NCI-H446 treated with DMSO at 0.1 percent for 48 hours (cell line): ENCODE results near the gene TSPAN9.

ENCODE experiments used
- DNase-seq: peaks from one replicate; lab custom pipeline; 2025; lab: John Stamatoyannopoulos, UW

Gene TSPAN9

GRCh38 chr12:3078086-3078820, 1.1 kb downstream of the TSPAN9 start:
- no peak for DNase-seq

DNA sequence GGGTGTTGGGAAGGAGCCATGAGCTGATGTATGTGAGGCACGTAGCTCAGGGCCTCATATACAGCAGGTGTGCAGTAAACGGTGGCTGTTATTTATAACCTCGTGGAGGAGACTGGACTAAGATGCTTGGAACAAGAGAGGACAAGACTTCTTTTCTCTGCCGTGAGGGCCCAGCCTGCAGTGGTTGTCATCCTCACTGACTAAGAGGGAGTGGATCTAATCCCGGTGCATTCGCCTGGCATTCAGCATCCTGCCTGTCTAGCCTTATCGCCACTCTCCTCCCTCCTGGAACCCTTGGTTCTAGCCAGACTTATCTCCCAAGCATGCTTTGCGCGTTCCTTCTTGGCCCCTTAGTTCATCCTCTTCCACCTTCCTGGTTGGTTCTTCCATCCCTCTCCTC, 3.9 kb downstream of the TSPAN9 start:
- DNase-seq = no peak

GRCh38 chr12:3081886-3082285, 4.7 kb downstream of the TSPAN9 start:
- no peak for DNase-seq

- DNase-seq = no peak
These were observed 6.2 kb downstream of the TSPAN9 start for GRCh38 chr12:3083241-3083920.

- no peak for DNase-seq
These were observed 6.8 kb downstream of the TSPAN9 start for GRCh38 chr12:3083921-3084347.

DNA sequence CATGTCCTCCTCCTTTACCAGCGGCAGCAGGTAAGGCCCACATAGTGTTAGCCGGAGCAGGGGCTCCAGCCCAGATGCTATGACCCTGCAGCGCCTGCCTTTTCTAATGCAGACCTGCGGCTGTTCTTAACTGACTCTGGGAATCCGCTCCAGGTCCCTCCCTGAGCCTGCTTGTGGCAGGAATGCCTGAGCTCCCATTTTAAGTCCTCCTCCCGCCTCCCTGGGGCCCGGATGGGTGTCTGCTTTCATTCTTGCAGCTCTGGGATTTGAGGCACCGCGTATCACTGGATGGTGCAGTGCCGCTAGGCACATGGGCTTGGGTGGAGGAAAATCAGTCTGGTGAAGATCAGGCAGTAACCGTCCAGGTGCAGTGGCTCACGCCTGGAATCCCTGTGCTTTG, 7.6 kb downstream of the TSPAN9 start:
- DNase-seq = no peak

- DNase-seq = no peak
These were observed 8.4 kb downstream of the TSPAN9 start for GRCh38 chr12:3085341-3086139.

DNA sequence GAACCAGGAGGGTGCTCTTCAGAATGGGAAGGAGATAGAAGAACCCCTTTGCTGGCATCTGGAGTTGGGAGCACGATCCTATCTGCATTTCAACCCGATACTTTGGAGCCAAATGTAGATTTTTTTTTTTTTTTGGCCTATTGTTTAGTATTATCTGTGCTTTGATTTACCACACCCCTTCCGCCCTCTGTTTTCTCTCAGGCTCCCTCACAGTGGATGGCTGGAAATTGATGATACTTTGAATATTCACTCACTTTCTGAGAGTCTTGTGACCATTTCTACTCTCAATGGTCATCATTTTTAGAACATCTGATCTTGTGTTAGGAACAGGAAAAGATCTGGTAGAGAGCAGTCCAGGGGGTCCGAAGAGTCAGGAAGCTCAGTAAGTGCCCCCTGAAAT, 9.0 kb downstream of the TSPAN9 start:
- DNase-seq = no peak

GRCh38 chr12:3086729-3087323, 9.6 kb downstream of the TSPAN9 start:
- DNase-seq = no peak

DNA sequence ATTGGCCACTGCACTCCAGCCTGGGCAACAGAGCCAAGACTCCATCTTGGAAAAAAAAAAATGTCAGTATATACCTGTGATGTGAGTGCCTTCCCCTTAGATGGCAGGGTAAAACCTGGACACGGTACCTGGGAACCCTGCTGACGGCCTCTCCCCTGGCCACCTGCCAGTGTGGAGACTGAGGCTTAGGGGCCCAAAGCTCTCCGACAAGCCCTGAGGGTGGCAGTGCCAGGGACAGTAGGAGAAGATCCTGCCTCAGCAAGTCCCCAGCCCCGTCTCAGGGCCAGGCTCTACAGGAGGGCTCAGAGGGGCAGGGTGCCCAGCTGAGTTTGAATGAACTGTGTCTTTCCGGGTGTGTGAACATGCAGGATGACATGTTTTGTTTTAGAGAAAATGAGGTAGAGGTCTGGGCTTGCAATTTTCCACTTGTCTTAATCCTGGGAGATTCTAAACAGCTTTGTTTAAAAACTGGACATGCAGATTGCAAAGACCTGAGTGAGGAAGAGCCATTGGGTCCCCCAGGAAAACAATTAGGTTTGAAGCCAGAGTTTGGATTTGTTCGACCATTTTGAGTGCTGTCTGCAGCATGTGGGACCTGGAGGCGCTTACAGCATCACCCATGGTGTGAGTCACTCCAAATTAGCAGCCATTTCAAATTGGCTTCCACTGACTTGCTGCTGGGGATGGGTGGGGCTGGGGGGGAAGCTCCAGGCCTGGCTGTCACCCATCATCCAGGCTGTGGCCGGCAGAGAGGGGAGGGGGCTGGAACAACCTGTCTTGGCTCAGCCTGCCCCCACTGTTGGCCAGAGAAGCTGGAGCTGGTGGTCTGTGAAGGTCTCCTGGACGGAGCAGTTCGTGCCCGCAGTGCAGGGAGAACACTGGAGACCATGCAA, 10.8 kb downstream of the TSPAN9 start:
- peak; percentile 25 for DNase-seq

- DNase-seq = no peak
These were observed 12.4 kb downstream of the TSPAN9 start for GRCh38 chr12:3089588-3089987.

- no peak for DNase-seq
These were observed 13.3 kb downstream of the TSPAN9 start for GRCh38 chr12:3090240-3091037.

DNA sequence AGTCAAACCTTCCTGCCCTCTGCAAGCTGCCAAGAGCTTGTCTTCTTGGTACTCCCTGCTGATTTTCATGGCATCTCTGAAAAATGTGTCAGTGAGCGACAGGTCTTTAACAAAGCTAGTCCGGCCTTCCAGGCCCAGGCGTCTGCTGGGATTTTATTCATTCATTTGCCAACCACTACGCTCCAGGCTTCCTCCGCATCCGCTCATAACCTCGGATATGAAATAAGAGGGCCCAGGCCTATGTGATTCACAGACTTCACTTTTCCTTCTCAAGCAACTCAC, 13.8 kb downstream of the TSPAN9 start:
- DNase-seq = no peak

DNA sequence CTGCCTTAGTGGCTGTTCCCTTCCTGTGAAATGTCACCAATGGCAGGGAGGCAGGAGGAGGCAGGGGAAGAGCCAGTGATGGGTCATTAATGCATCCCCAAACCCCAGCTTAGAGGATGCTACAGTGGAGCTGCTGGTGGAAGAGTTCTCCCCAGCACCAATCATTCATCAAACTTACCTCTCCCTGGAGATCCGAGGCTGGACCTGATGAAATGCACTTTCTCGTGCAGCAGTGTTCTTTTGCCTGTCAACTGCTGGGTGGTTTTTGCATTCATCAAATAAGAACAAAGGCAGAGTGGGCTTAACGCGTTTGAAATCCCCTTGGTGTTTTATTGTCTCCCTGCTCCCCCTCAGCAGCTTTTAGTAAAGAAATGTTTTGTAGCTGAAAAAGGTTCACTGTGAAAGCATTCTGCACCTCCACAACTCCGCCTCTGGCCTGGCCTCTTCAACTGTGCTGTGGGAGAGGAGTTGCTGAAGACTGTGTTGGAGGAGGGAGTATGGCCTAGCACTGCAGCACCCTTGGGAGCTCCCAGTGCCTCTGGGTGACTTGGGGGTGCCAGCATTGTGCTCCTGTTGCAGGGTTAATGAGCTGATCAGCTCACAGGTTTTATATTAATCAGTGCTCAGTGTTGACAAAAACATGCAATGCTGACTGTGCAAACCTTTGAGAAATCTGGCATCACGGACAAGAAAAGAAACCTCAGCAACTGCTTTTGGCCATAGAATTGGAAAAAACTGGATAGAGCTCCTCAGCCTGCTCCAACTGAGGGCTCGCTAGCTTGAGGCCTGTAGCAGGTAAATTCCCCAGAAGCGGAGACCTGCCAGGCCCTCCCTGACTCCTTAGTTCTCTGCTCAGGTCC, 14.4 kb downstream of the TSPAN9 start:
- no peak for DNase-seq

- no peak for DNase-seq
These were observed 15.6 kb downstream of the TSPAN9 start for GRCh38 chr12:3092764-3093163.

DNA sequence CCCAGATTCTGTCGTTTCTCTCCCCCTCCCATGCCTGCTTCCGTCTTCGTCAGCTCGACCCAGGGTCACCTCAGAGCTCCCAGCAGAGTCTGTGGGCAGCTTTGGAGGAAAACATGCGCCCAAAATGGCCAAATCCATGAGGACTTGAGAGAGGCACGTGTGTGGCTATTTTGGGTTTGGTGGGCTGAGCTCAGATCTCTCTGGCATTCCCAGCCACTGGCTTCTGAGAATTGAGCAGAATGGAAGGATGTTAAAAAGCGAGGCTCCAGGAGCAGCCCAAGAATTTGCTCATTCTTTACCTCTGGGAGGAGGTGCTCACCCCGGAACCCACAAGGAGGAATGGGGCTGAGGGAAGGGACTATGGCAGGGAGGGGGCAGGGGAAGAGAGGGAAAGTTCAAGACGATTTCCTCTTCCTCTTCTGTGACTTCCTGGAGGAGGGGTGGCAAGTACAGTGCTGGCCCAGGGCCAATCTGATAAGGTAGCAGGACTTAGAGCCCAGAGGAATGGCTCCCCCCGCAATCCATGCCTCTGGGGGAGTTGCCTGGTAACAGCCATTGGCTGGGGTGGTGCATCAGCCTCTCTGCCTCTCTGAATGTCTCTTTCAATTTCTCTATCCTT, 20.1 kb downstream of the TSPAN9 start:
- DNase-seq = no peak

- no peak for DNase-seq
These were observed 20.7 kb downstream of the TSPAN9 start for GRCh38 chr12:3097836-3098235.

- no peak for DNase-seq
These were observed 21.3 kb downstream of the TSPAN9 start for GRCh38 chr12:3098436-3098835.

DNA sequence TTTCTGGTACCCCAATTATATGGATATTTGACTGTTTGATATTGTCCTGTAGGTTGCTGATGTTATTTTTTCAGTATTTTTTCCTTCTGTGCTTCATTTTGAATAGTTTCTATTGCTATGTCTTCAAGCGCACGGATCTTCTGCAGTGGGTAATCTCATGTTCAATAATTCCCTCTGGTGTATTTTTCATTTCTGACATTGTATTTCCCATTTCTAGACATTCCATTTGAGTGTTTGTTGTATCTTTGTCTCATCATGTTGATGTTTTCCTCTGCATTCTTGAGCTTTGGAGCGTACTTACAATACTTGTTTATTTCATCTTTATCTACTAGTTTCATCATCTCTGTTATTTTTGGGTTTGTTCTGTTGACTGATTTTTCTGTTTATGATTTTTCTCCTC, 22.0 kb downstream of the TSPAN9 start:
- DNase-seq = no peak
